ENCODE data around the gene EXOSC7.
A peak's percentile ranks its signal among the peaks of the same experiment; 100 is the strongest.
"Not testable (repeated sequence)": the region's sequence is repeated elsewhere in the genome, so short reads cannot be mapped to it uniquely, and the experiment has no call there.

The EXOSC7 gene

GRCh38 chr3:44962621-44963393 is 13.2 kb upstream of the EXOSC7 start:
- DNase-seq (ENCODE audit: low spot score) = no peak

GRCh38 chr3:44963571-44964325 is 12.3 kb upstream of the EXOSC7 start:
- DNase-seq (ENCODE audit: low spot score) = no peak

GRCh38 chr3:44965165-44965564 is 10.9 kb upstream of the EXOSC7 start:
- no peak for DNase-seq (ENCODE audit: low spot score)

- no peak for DNase-seq (ENCODE audit: low spot score)
Observed at GRCh38 chr3:44966795-44967278, 9.2 kb upstream of the EXOSC7 start.

- no peak for DNase-seq (ENCODE audit: low spot score)
Observed at GRCh38 chr3:44968447-44968858, 7.6 kb upstream of the EXOSC7 start.

- DNase-seq (ENCODE audit: low spot score) = peak; percentile 13
Observed at GRCh38 chr3:44969154-44969827, 6.8 kb upstream of the EXOSC7 start.

GRCh38 chr3:44969828-44970179 is 6.2 kb upstream of the EXOSC7 start:
- DNase-seq (ENCODE audit: low spot score) = no peak

GRCh38 chr3:44970926-44971490 is 5.0 kb upstream of the EXOSC7 start:
- DNase-seq (ENCODE audit: low spot score) = no peak

GRCh38 chr3:44974416-44974815 is 1.6 kb upstream of the EXOSC7 start:
- no peak for DNase-seq (ENCODE audit: low spot score)

- DNase-seq (ENCODE audit: low spot score) = no peak
Observed at GRCh38 chr3:44981220-44981619, 5.2 kb downstream of the EXOSC7 start.

GRCh38 chr3:44981751-44982150 is 5.7 kb downstream of the EXOSC7 start:
- DNase-seq (ENCODE audit: low spot score) = no peak

GRCh38 chr3:44982817-44983216 is 6.8 kb downstream of the EXOSC7 start:
- DNase-seq (ENCODE audit: low spot score) = no peak

- no peak for DNase-seq (ENCODE audit: low spot score)
Observed at GRCh38 chr3:44983484-44983941, 7.5 kb downstream of the EXOSC7 start.

- DNase-seq (ENCODE audit: low spot score) = no peak
Observed at GRCh38 chr3:44984335-44984734, 8.3 kb downstream of the EXOSC7 start.

GRCh38 chr3:44986330-44986729 is 10.3 kb downstream of the EXOSC7 start:
- DNase-seq (ENCODE audit: low spot score) = not testable (repeated sequence)

GRCh38 chr3:44987332-44987731 is 11.3 kb downstream of the EXOSC7 start:
- no peak for DNase-seq (ENCODE audit: low spot score)

GRCh38 chr3:44988073-44988472 is 12.0 kb downstream of the EXOSC7 start:
- DNase-seq (ENCODE audit: low spot score) = no peak

- DNase-seq (ENCODE audit: low spot score) = no peak
Observed at GRCh38 chr3:44989141-44989540, 13.1 kb downstream of the EXOSC7 start.

GRCh38 chr3:44989636-44990373 is 13.8 kb downstream of the EXOSC7 start:
- DNase-seq (ENCODE audit: low spot score) = peak; percentile 13

- no peak for DNase-seq (ENCODE audit: low spot score)
Observed at GRCh38 chr3:44991326-44991725, 15.3 kb downstream of the EXOSC7 start.
